SH-SY5Y (cell line): Measurements from ENCODE around the gene ITPKC.

Experiments
- GATA2 ChIP-seq: IDR thresholded peaks from 2 replicates; pipeline ENCODE4 v1.6.1; 2011; ENCODE audit warnings: mild to moderate bottlenecking, low read depth, low read length
- GATA3 ChIP-seq: IDR thresholded peaks from 2 replicates; pipeline ENCODE4 v1.6.1; 2011; ENCODE audit warnings: low read depth, mild to moderate bottlenecking, low read length, moderate library complexity

The ITPKC gene

GRCh38 chr19:40777937-40778705, 61.2 kb downstream of the ITPKC start, which contains the start of gene RAB4B:
Gene RAB4B (plus strand): TSS chr19:40778247. CDS start chr19:40778376, 129 bp downstream.
- no peak for TF ChIP-seq GATA3
- TF ChIP-seq GATA2: no peak

- TF ChIP-seq GATA3 (no peak), GATA2 (no peak)
Observed at GRCh38 chr19:40778706-40779284, 61.9 kb downstream of the ITPKC start.

- TF ChIP-seq GATA2: no peak
- no peak for TF ChIP-seq GATA3
Observed at GRCh38 chr19:40780582-40780981, 63.7 kb downstream of the ITPKC start.

GRCh38 chr19:40781140-40781539, 64.2 kb downstream of the ITPKC start:
- TF ChIP-seq GATA3: no peak

- TF ChIP-seq GATA3: no peak
- no peak for TF ChIP-seq GATA2
Observed at GRCh38 chr19:40783711-40784110, 66.8 kb downstream of the ITPKC start.

GRCh38 chr19:40785526-40785925, 68.6 kb downstream of the ITPKC start:
- no peak for TF ChIP-seq GATA3
- no peak for TF ChIP-seq GATA2

- no peak for TF ChIP-seq GATA3
- no peak for TF ChIP-seq GATA2
Observed at GRCh38 chr19:40786060-40787037, 69.4 kb downstream of the ITPKC start.
